GM10266 (cell line): ENCODE data around the gene NRL.

ENCODE experiments used
- DNase-seq: peaks from one replicate; pipeline ENCODE4 v3.0.0; 2012; ENCODE audit errors: extremely low spot score
- CTCF ChIP-seq: IDR thresholded peaks from 2 replicates; pipeline ENCODE4 v1.5.1; 2012; ENCODE audit warnings: mild to moderate bottlenecking, low read depth; ENCODE audit not compliant: control insufficient read depth, insufficient read depth; ENCODE audit errors: missing control alignments

Gene NRL

GRCh38 chr14:24057271-24057670, 57.5 kb downstream of the NRL start:
- DNase-seq = no peak
- no peak for TF ChIP-seq CTCF

DNA sequence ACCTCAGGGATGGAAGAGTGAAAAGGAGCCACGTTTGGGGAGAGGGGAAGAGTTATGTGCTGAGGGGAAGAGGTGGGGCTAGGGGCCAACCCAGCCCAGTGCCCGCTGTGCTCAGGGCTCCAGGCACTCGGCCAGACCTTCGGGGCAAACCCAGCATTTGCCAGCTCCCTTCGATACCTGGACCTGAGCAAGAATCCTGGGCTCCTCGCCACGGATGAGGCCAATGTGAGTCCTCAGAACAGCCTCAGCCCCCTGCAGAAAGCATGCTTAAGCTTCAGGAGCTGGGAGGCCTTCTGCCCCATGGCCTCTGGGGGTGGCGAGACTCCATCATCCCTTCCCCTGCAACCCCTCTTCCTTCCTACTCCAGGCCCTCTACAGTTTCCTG, 58.0 kb downstream of the NRL start:
- no peak for DNase-seq
- TF ChIP-seq CTCF = no peak

DNA sequence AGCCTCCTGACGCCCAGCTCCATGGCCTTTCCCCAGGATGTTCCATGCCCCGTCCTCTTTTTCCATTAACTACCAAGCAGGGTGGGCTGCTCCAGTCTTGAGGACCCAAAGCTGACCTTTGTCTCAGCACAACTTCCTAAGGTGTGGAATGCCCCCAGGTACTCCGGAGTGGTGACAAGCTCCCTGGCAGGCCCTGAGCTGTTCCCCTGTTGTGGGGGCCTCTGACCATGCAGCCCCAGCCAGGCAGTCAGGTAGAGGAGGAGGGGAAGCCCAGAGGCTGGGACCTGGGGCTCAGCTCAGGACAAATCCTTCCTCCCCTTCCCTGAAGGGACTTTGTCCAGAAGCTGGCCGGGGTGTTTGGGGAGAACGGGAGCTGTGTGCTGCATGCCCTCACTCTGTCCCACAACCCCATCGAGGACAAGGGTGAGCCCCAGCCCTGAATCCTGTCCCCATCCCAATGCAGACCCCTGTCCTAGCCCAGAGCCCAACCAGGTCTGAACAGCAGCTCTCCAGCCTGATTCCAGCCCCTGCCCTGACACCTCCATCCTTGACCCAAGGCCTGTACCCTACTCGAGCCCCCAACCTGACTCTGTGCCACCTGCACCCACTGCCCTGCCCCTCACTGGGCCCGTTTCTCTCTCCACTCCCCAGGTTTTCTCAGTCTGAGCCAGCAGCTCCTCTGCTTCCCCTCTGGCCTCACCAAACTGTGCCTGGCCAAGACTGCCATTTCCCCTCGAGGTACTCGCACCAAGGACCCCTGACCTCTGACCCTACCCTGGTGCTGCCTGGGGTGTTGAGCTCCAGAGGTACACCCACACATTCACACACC, 58.6 kb downstream of the NRL start:
- TF ChIP-seq CTCF = no peak
- DNase-seq = no peak

- no peak for DNase-seq
- TF ChIP-seq CTCF = no peak
Measured at GRCh38 chr14:24054646-24055045, 60.1 kb downstream of the NRL start.

DNA sequence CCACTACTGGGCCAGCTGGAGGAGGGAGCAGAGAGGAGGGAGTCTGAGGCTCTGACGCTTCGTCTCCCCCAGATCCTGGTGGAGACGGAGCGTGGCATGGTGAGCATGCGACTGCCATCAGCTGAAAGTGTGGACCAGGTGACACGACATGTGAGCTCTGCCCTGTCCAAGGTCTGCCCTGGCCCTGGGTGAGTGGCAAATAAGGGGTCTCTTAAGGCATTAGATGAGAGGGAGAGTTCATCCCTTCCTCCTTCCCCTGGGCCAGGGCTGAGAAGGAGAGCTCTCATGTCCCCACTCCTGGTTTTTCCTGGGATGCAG, 60.5 kb downstream of the NRL start:
- no peak for TF ChIP-seq CTCF
- DNase-seq = no peak

DNA sequence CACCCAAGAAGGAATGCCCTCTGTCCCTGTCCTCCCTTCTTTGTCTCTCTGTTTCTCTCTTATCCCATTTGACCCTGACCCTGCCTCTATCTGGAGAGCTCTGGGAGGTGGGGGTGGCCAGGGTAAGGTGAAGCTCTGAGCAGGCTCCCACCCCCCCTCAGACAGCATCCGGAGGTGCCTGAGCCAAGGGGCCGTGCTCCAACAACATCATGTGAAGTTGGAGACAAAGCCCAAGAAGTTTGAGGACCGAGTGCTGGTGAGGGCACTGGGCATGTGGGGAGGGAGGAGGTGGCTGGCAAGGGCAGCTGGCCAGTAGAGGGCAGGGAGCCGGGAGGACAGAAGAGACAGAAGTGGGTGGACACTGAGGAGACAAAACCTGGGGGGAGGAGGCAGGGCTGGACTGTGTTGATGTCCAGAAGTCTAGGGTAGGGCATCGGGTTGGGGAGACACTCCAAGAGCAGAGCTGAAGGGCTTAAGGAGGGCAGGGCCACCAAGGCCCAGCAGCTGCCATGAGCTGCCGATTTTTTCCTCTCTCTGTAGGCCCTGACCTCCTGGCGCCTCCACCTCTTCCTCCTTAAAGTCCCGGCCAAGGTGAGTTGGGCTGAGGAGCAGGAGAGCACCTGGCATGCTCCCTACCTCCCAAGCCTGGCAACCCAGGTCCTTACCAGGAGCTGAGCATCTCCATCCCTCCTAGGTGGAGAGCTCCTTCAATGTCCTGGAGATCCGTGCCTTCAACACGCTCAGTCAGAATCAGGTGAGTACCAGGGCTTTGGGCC, 61.0 kb downstream of the NRL start:
- no peak for TF ChIP-seq CTCF
- no peak for DNase-seq
